Tibial nerve (tissue), 3 donors: ENCODE results near the gene RASAL2.

Experiments
- POLR2A ChIP-seq, 2 donors: fragments of 450-650 bp; IDR thresholded peaks; one replicate each; pipeline ENCODE4 v1.6.1; 2017; ENCODE audit warnings: antibody characterized with exemption in 2 of 2, mild to moderate bottlenecking in 2 of 2, moderate library complexity in 2 of 2
- TF ChIP-seq, protein P1 (sequence below), 5 experiments: fragments of 200-600 bp in 3 of 5; fragments of 450-650 bp in 2 of 5; sonication (generic) in 3 of 5; IDR thresholded peaks; one replicate each; pipeline ENCODE4 v1.5.1; 2016 to 2019; ENCODE audit warnings: antibody characterized with exemption in 5 of 5, mild to moderate bottlenecking in 3 of 5, moderate library complexity in 2 of 5

DNA sequence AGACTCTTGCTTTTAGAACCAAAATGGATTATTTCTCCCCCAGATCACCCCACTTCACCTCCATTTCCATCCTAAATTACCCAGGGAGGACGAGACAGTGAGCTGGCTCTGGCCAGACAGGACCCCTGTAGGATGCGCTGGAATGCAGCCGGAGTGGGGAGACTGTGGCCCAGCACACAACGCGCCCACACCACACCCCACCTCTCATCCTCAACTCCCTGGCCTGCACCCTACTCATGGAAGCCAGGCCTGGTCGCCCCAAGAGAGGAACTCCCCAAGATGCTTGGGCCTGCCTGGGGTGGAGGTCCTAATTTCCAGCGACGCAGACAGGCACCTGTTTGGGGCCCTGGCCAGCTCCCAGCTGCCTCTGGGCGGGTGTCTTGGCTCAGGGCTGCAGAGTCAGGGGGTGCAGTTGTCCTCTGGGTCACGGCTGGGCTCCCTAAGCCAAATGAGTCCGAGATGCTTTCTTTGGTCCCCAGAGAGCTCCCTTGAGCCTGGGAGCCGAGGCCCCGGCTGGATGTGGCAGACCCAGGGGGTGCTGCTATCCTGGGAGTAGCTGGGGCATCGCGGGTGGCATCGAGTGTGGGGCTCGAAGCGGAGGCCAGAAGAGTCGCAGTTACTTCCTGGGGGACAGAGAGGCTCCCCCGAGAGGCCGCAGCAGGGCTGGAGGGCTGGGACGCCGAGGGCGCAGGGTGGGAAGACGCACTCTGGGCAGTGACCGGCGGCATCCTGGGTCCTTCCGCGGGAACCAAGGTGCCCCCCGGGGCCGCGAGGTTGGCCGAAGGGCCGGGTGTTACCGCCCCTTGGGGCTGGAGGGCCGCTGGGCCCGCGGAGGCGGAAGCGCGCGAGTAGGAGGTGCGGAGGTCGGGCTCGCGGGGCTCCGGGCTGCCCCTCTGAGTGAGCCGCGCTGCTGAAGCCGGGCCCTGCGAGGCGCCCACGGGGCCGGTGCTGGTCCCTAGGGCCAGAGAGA, 392.5 kb downstream of the RASAL2 start:
- no peak for TF ChIP-seq POLR2A (IDR thresholded peaks at IDR 0.05)
- TF ChIP-seq, protein P1, sequence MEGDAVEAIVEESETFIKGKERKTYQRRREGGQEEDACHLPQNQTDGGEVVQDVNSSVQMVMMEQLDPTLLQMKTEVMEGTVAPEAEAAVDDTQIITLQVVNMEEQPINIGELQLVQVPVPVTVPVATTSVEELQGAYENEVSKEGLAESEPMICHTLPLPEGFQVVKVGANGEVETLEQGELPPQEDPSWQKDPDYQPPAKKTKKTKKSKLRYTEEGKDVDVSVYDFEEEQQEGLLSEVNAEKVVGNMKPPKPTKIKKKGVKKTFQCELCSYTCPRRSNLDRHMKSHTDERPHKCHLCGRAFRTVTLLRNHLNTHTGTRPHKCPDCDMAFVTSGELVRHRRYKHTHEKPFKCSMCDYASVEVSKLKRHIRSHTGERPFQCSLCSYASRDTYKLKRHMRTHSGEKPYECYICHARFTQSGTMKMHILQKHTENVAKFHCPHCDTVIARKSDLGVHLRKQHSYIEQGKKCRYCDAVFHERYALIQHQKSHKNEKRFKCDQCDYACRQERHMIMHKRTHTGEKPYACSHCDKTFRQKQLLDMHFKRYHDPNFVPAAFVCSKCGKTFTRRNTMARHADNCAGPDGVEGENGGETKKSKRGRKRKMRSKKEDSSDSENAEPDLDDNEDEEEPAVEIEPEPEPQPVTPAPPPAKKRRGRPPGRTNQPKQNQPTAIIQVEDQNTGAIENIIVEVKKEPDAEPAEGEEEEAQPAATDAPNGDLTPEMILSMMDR (IDR thresholded peaks at IDR 0.05) = no peak
